ENCODE measurements around the gene MAZ. TPM values are rescaled to one million over a fixed set of nuclear protein-coding genes. Genes with fewer than 3 reads are reported as not detected.

Gene MAZ
- total RNA-seq, 1 donor from 2014 or later, result 358 TPM

DNA sequence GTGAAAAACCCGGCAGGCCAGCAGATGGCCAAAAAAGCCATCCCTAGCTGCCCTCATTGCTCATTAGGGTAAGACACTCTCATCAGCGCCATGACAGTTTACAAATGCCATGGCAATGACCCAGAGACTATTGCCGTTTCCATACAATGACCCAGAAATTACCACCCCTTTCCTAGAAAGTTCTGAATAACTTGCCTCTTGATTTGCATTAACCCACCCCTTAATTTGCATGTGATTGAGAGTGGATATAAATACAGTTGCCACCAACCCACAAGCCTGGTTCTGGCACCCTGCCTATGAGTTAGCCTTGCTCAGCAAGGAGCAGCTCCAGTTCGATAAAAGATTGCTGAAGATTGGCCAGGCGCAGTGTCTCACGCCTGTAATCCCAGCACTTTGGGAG is 44.4 kb upstream of the MAZ start:
- TF ChIP-seq, protein P1, sequence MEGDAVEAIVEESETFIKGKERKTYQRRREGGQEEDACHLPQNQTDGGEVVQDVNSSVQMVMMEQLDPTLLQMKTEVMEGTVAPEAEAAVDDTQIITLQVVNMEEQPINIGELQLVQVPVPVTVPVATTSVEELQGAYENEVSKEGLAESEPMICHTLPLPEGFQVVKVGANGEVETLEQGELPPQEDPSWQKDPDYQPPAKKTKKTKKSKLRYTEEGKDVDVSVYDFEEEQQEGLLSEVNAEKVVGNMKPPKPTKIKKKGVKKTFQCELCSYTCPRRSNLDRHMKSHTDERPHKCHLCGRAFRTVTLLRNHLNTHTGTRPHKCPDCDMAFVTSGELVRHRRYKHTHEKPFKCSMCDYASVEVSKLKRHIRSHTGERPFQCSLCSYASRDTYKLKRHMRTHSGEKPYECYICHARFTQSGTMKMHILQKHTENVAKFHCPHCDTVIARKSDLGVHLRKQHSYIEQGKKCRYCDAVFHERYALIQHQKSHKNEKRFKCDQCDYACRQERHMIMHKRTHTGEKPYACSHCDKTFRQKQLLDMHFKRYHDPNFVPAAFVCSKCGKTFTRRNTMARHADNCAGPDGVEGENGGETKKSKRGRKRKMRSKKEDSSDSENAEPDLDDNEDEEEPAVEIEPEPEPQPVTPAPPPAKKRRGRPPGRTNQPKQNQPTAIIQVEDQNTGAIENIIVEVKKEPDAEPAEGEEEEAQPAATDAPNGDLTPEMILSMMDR (IDR thresholded peaks at IDR 0.05), result no peak
- Mint-ChIP-seq H3K27ac (ENCODE audit: unreplicated experiment) (no peak overlapping the region), H3K36me3 (ENCODE audit: low read depth) (no peaks in the 10 kb centered on the region), H3K27me3 (ENCODE audit: low read depth) (peaks cover 8% of the 10 kb centered on the region), H3K4me3 (ENCODE audit: unreplicated experiment) (no peak overlapping the region), H3K9me3 (ENCODE audit: low read depth) (no peaks in the 10 kb centered on the region), H3K4me1 (ENCODE audit: low read depth) (peaks cover 13% of the 10 kb centered on the region)
- no peak for DNase-seq (ENCODE audit: low spot score)

DNA sequence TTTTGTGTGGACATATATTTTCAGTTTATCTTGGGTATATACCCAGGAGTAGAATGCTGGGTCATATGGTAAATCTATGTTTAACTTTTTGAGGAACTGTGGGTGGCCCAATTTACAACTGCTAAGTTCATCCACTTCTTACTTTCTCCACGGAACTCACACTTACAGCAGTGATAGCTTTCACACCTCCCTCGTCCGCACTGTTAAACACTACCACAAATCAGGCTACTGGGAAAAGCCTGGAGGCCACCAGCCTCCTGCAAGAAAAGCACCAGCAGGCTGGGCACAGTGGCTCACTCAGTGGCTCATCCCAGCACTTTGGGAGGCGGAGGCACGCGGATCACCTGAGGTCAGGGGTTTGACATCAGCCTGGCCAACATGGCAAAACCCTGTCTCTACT is 43.0 kb upstream of the MAZ start:
- Mint-ChIP-seq H3K9me3 (ENCODE audit: low read depth) (no peaks in the 10 kb centered on the region), H3K27me3 (ENCODE audit: low read depth) (peaks cover 8% of the 10 kb centered on the region), H3K36me3 (ENCODE audit: low read depth) (no peaks in the 10 kb centered on the region), H3K4me3 (ENCODE audit: unreplicated experiment) (no peak overlapping the region), H3K27ac (ENCODE audit: unreplicated experiment) (no peak overlapping the region), H3K4me1 (ENCODE audit: low read depth) (peaks cover 2% of the 10 kb centered on the region)
- no peak for DNase-seq (ENCODE audit: low spot score)
- TF ChIP-seq, protein P1 (IDR thresholded peaks at IDR 0.05), result no peak

DNA sequence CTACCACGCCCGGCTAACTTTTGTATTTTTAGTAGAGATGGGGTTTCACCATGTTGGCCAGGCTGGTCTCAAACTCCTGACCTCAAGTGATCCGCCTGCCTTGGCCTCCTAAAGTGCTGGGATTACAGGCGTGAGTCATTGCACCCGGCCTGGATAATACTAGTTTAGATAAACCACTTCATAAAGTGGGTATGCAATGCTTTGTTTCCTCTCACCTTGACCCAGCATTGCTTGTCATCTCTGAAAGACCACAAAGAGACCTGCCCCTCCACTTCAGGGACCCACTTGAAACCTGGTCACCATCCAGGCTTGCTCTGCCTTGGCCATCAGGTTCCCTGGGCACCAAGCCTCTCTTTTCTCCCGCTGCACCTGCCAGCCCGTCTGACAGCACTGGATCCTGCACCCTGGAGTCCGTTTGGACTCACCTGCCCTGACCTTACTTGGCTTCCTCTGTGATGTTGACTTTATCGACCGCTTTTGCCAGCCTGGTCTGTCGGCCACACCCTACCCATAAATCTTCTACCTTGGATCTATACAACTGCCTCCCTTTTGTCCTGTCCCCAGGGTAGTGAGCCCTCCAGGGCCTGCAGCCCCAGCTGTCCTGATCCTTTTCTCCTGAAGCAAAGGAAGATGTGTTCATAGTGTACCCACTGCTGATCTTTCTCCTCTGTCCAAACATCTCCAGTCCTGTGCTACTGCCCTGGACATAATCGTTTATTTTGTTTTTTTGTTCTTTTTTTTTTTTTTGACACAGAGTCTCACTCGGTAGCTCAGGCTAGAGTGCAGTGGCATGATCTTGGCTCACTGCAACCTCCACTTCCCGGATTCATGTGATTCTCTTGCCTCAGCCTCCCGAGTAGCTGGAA is 40.9 kb upstream of the MAZ start:
- Mint-ChIP-seq H3K4me3 (ENCODE audit: unreplicated experiment) (no peak overlapping the region), H3K4me1 (ENCODE audit: low read depth) (no peaks in the 10 kb centered on the region)

GRCh38 chr16:29766571-29766970 is 39.8 kb upstream of the MAZ start:
- DNase-seq (ENCODE audit: low spot score), result no peak
- no peak overlapping the region for H3K4me3 Mint-ChIP-seq (ENCODE audit: unreplicated experiment)
- TF ChIP-seq, protein P1 (IDR thresholded peaks at IDR 0.05), result no peak
- H3K9me3 Mint-ChIP-seq (ENCODE audit: low read depth), result no peaks in the 10 kb centered on the region
- H3K27me3 Mint-ChIP-seq (ENCODE audit: low read depth), result peaks cover 8% of the 10 kb centered on the region
- H3K4me1 Mint-ChIP-seq (ENCODE audit: low read depth), result no peaks in the 10 kb centered on the region
- H3K36me3 Mint-ChIP-seq (ENCODE audit: low read depth), result no peaks in the 10 kb centered on the region
- no peak overlapping the region for H3K27ac Mint-ChIP-seq (ENCODE audit: unreplicated experiment)

More for the DNA sequence above, 40.9 kb upstream of the MAZ start:
- no peaks in the 10 kb centered on the region for H3K9me3 Mint-ChIP-seq (ENCODE audit: low read depth)
- H3K27me3 Mint-ChIP-seq (ENCODE audit: low read depth), result peaks cover 8% of the 10 kb centered on the region
- no peaks in the 10 kb centered on the region for H3K36me3 Mint-ChIP-seq (ENCODE audit: low read depth)
- TF ChIP-seq, protein P1 (IDR thresholded peaks at IDR 0.05), result no peak
- no peak overlapping the region for H3K27ac Mint-ChIP-seq (ENCODE audit: unreplicated experiment)
- no peak for DNase-seq (ENCODE audit: low spot score)

- no peaks in the 10 kb centered on the region for H3K36me3 Mint-ChIP-seq (ENCODE audit: low read depth)
- no peak for DNase-seq (ENCODE audit: low spot score)
- H3K4me1 Mint-ChIP-seq (ENCODE audit: low read depth), result no peaks in the 10 kb centered on the region
- no peak overlapping the region for H3K27ac Mint-ChIP-seq (ENCODE audit: unreplicated experiment)
- peaks cover 8% of the 10 kb centered on the region for H3K27me3 Mint-ChIP-seq (ENCODE audit: low read depth)
- TF ChIP-seq, protein P1 (IDR thresholded peaks at IDR 0.05), result no peak
- H3K4me3 Mint-ChIP-seq (ENCODE audit: unreplicated experiment), result no peak overlapping the region
- H3K9me3 Mint-ChIP-seq (ENCODE audit: low read depth), result no peaks in the 10 kb centered on the region
Measured at GRCh38 chr16:29767062-29767461, 39.3 kb upstream of the MAZ start.

Data from chondrocyte (in vitro differentiated cells).